ENCODE results near the gene OPA3. TPM values are rescaled to one million over a fixed set of nuclear protein-coding genes. Genes with fewer than 3 reads are reported as not detected.

OPA3 gene
- total RNA-seq, 2 donors from 2014 or later, result 10.3 to 12.6 TPM

GRCh38 chr19:45608948-45609347 lies 24.3 kb upstream of the OPA3 start:
- Mint-ChIP-seq H3K4me3 (no peak overlapping the region), H3K9me3 (peaks cover 5 to 7% of the 10 kb centered on the region in 2 donors), H3K36me3 (ENCODE audit: insufficient read depth in 2 of 2) (peaks cover 17 to 38% of the 10 kb centered on the region in 2 donors), H3K27me3 (ENCODE audit: low read depth) (no peaks in the 10 kb centered on the region), H3K27ac (peak overlapping the region; percentile 61), H3K4me1 (ENCODE audit: low read depth) (peaks cover 18% of the 10 kb centered on the region)
- DNase-seq, result no peak
- no peak for ATAC-seq (replicated peaks in 1 of 2)

- Mint-ChIP-seq H3K4me3 (peak overlapping the region; percentile 37 to 51), H3K36me3 (ENCODE audit: insufficient read depth in 2 of 2) (peaks cover 13 to 32% of the 10 kb centered on the region in 2 donors), H3K27me3 (ENCODE audit: low read depth) (peaks cover 14% of the 10 kb centered on the region), H3K4me1 (ENCODE audit: low read depth) (peaks cover 13% of the 10 kb centered on the region), H3K9me3 (peaks cover 5 to 7% of the 10 kb centered on the region in 2 donors), H3K27ac (peak overlapping the region; percentile 46)
- DNase-seq, result peak; percentile 23 to 58
- peak; percentile 48 to 74 for ATAC-seq (replicated peaks in 1 of 2)
Observed at GRCh38 chr19:45607071-45608029, 22.7 kb upstream of the OPA3 start.

- Mint-ChIP-seq H3K27ac (no peak within 1 kb of the TSS), H3K9me3 (no peaks in the 10 kb centered on the region)
- peak; percentile 28 to 50 for ATAC-seq (replicated peaks in 1 of 2)
Observed at GRCh38 chr19:45601524-45602374, 17.1 kb upstream of the OPA3 start, which contains the start of gene GPR4. GPR4 (minus strand) TSS chr19:45602212; CDS start chr19:45591866, 10,346 bp downstream.

GRCh38 chr19:45601115-45601514 lies 16.5 kb upstream of the OPA3 start:
- peaks cover 2 to 3% of the 10 kb centered on the region in 2 donors for H3K36me3 Mint-ChIP-seq (ENCODE audit: insufficient read depth in 2 of 2)
- H3K27me3 Mint-ChIP-seq (ENCODE audit: low read depth), result peaks cover 76% of the 10 kb centered on the region
- no peak overlapping the region for H3K27ac Mint-ChIP-seq
- peaks cover 41% of the 10 kb centered on the region for H3K4me1 Mint-ChIP-seq (ENCODE audit: low read depth)
- ATAC-seq (replicated peaks in 1 of 2), result no peak
- no peaks in the 10 kb centered on the region for H3K9me3 Mint-ChIP-seq
- peak overlapping the region in 1 of 2 donors; percentile 46 for H3K4me3 Mint-ChIP-seq
- no peak for DNase-seq

More at GRCh38 chr19:45601524-45602374, 17.1 kb upstream of the OPA3 start, which contains the start of gene GPR4:
- peaks cover 2 to 3% of the 10 kb centered on the region in 2 donors for H3K36me3 Mint-ChIP-seq (ENCODE audit: insufficient read depth in 2 of 2)
- H3K27me3 Mint-ChIP-seq (ENCODE audit: low read depth), result peaks cover 70% of the 10 kb centered on the region
- H3K4me3 Mint-ChIP-seq, result peak within 1 kb of the TSS; percentile 9 to 54
- H3K4me1 Mint-ChIP-seq (ENCODE audit: low read depth), result peaks cover 41% of the 10 kb centered on the region
- no peak for DNase-seq

- peaks cover 41% of the 10 kb centered on the region for H3K4me1 Mint-ChIP-seq (ENCODE audit: low read depth)
- no peaks in the 10 kb centered on the region for H3K9me3 Mint-ChIP-seq
- ATAC-seq (replicated peaks in 1 of 2) (no peak), DNase-seq (no peak)
- no peak overlapping the region for H3K4me3 Mint-ChIP-seq
- no peak overlapping the region for H3K27ac Mint-ChIP-seq
- peaks cover 2 to 3% of the 10 kb centered on the region in 2 donors for H3K36me3 Mint-ChIP-seq (ENCODE audit: insufficient read depth in 2 of 2)
- H3K27me3 Mint-ChIP-seq (ENCODE audit: low read depth), result peaks cover 83% of the 10 kb centered on the region
Observed at GRCh38 chr19:45600340-45600885, 15.8 kb upstream of the OPA3 start.

- Mint-ChIP-seq H3K36me3 (ENCODE audit: insufficient read depth in 2 of 2) (peaks cover 2 to 3% of the 10 kb centered on the region in 2 donors), H3K27ac (peak overlapping the region; percentile 27), H3K9me3 (no peaks in the 10 kb centered on the region), H3K4me1 (ENCODE audit: low read depth) (peaks cover 41% of the 10 kb centered on the region), H3K27me3 (ENCODE audit: low read depth) (peaks cover 86% of the 10 kb centered on the region), H3K4me3 (peak overlapping the region; percentile 27 to 37)
- no peak for DNase-seq
- ATAC-seq (replicated peaks in 1 of 2), result peak in 1 of 2 donors; percentile 18
Observed at GRCh38 chr19:45599286-45599685, 14.7 kb upstream of the OPA3 start.

- H3K9me3 Mint-ChIP-seq, result no peaks in the 10 kb centered on the region
- H3K4me3 Mint-ChIP-seq, result peak overlapping the region; percentile 53 to 74
- ATAC-seq (replicated peaks in 1 of 2), result peak; percentile 23 to 30
- peaks cover 41% of the 10 kb centered on the region for H3K4me1 Mint-ChIP-seq (ENCODE audit: low read depth)
- DNase-seq, result no peak
- peak overlapping the region; percentile 11 for H3K27ac Mint-ChIP-seq
- peaks cover 2 to 3% of the 10 kb centered on the region in 2 donors for H3K36me3 Mint-ChIP-seq (ENCODE audit: insufficient read depth in 2 of 2)
- peaks cover 83% of the 10 kb centered on the region for H3K27me3 Mint-ChIP-seq (ENCODE audit: low read depth)
Observed at GRCh38 chr19:45598267-45599001, 13.8 kb upstream of the OPA3 start.

- Mint-ChIP-seq H3K27me3 (ENCODE audit: low read depth) (peaks cover 75% of the 10 kb centered on the region), H3K27ac (no peak overlapping the region)
- no peak for ATAC-seq (replicated peaks in 1 of 2)
Observed at GRCh38 chr19:45597425-45598111, 13.0 kb upstream of the OPA3 start.

GRCh38 chr19:45595814-45596213 lies 11.2 kb upstream of the OPA3 start:
- H3K4me1 Mint-ChIP-seq (ENCODE audit: low read depth), result peaks cover 49% of the 10 kb centered on the region
- H3K27ac Mint-ChIP-seq, result no peak overlapping the region
- H3K9me3 Mint-ChIP-seq, result no peaks in the 10 kb centered on the region
- DNase-seq, result no peak
- no peak for ATAC-seq (replicated peaks in 1 of 2)
- H3K36me3 Mint-ChIP-seq (ENCODE audit: insufficient read depth in 2 of 2), result peaks cover 0 to 2% of the 10 kb centered on the region in 2 donors
- H3K4me3 Mint-ChIP-seq, result no peak overlapping the region
- peaks cover 75% of the 10 kb centered on the region for H3K27me3 Mint-ChIP-seq (ENCODE audit: low read depth)

More at GRCh38 chr19:45597425-45598111, 13.0 kb upstream of the OPA3 start:
- DNase-seq, result no peak
- peaks cover 2 to 3% of the 10 kb centered on the region in 2 donors for H3K36me3 Mint-ChIP-seq (ENCODE audit: insufficient read depth in 2 of 2)
- H3K9me3 Mint-ChIP-seq, result no peaks in the 10 kb centered on the region
- H3K4me3 Mint-ChIP-seq, result peak overlapping the region; percentile 52 to 74
- peaks cover 42% of the 10 kb centered on the region for H3K4me1 Mint-ChIP-seq (ENCODE audit: low read depth)

- peaks cover 68% of the 10 kb centered on the region for H3K27me3 Mint-ChIP-seq (ENCODE audit: low read depth)
Observed at GRCh38 chr19:45593520-45593919, 8.9 kb upstream of the OPA3 start.

GRCh38 chr19:45592366-45592765 lies 7.8 kb upstream of the OPA3 start:
- no peak overlapping the region for H3K27ac Mint-ChIP-seq
- no peak for DNase-seq
- peaks cover 21% of the 10 kb centered on the region for H3K4me1 Mint-ChIP-seq (ENCODE audit: low read depth)
- no peaks in the 10 kb centered on the region for H3K36me3 Mint-ChIP-seq (ENCODE audit: insufficient read depth in 2 of 2)
- peaks cover 57% of the 10 kb centered on the region for H3K27me3 Mint-ChIP-seq (ENCODE audit: low read depth)
- ATAC-seq (replicated peaks in 1 of 2), result no peak
- no peak overlapping the region for H3K4me3 Mint-ChIP-seq
- H3K9me3 Mint-ChIP-seq, result no peaks in the 10 kb centered on the region

More at GRCh38 chr19:45593520-45593919, 8.9 kb upstream of the OPA3 start:
- no peak for ATAC-seq (replicated peaks in 1 of 2)
- Mint-ChIP-seq H3K4me3 (no peak overlapping the region), H3K4me1 (ENCODE audit: low read depth) (peaks cover 32% of the 10 kb centered on the region), H3K9me3 (no peaks in the 10 kb centered on the region), H3K27ac (no peak overlapping the region), H3K36me3 (ENCODE audit: insufficient read depth in 2 of 2) (no peaks in the 10 kb centered on the region)
- no peak for DNase-seq
